Esophagus muscularis mucosa (tissue), 4 donors: ENCODE data around the gene DDX41.
A peak's percentile ranks its signal among the peaks of the same experiment; 100 is the strongest.

Experiments
- EP300 ChIP-seq: sonication (generic); formaldehyde crosslinking; IDR thresholded peaks from one replicate; pipeline ENCODE4 v1.6.1; 2017; ENCODE audit warnings: antibody characterized with exemption
- POLR2A ChIP-seq: fragments of 450-650 bp; IDR thresholded peaks from one replicate; pipeline ENCODE4 v1.6.1; 2017; ENCODE audit warnings: antibody characterized with exemption, moderate library complexity, mild to moderate bottlenecking, low read depth
- POLR2AphosphoS5 ChIP-seq, 2 donors: sonication (generic); formaldehyde crosslinking; IDR thresholded peaks; one replicate each; pipeline ENCODE4 v1.6.1; 2017; ENCODE audit warnings: antibody characterized with exemption in 2 of 2
- TF ChIP-seq, protein P1 (sequence below), 3 experiments: fragments of 200-600 bp in 2 of 3; fragments of 450-650 bp in 1 of 3; sonication (generic) in 2 of 3; IDR thresholded peaks; one replicate each; pipeline ENCODE4 v1.5.1; 2017 to 2019; ENCODE audit warnings: antibody characterized with exemption in 3 of 3, mild to moderate bottlenecking in 2 of 3, moderate library complexity in 1 of 3

DNA sequence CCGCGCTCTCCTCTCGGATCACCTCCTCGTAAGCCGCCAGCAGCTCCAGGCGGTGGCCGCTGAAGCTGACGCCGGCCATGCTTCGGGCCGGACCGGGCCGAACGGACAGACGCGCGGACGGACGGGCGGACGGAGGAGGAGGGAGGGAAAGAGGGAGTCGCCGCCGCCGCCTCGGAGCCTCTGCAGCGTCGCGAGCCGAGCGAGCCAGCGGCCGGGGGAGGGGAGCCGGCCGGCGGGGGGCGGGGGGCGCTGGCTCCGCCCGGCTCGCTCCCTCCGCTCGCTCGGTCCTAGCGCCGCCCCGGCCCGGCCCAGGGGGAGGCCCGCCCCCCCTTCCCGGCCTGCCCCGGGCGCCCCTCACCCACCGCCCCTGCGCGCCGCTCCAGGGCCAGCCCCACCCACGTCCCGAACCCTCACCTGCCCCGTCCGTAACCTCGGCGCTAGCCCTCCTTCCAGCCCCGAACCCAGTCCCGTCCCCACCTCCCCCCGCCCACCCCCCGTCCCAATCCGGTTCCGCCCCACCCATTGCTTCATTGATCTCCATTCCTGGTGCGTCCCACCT, 43.2 kb downstream of the DDX41 start, which contains the start of gene DBN1:
- TF ChIP-seq, protein P1, sequence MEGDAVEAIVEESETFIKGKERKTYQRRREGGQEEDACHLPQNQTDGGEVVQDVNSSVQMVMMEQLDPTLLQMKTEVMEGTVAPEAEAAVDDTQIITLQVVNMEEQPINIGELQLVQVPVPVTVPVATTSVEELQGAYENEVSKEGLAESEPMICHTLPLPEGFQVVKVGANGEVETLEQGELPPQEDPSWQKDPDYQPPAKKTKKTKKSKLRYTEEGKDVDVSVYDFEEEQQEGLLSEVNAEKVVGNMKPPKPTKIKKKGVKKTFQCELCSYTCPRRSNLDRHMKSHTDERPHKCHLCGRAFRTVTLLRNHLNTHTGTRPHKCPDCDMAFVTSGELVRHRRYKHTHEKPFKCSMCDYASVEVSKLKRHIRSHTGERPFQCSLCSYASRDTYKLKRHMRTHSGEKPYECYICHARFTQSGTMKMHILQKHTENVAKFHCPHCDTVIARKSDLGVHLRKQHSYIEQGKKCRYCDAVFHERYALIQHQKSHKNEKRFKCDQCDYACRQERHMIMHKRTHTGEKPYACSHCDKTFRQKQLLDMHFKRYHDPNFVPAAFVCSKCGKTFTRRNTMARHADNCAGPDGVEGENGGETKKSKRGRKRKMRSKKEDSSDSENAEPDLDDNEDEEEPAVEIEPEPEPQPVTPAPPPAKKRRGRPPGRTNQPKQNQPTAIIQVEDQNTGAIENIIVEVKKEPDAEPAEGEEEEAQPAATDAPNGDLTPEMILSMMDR (IDR thresholded peaks at IDR 0.05), result no peak
- TF ChIP-seq EP300, result no peak
- TF ChIP-seq POLR2AphosphoS5 (IDR thresholded peaks at IDR 0.05), result peak; percentile 6 to 78
- TF ChIP-seq POLR2A, result no peak
